Measurements from ENCODE around the gene MEG3. TPM values are rescaled to one million over a fixed set of nuclear protein-coding genes. Genes with fewer than 3 reads are reported as not detected.

Gene MEG3
- total and polyA plus RNA-seq, 2 donors = 12.6 to 103 TPM

GRCh38 chr14:100855256-100855930 is 29.5 kb downstream of the MEG3 start:
- DNase-seq (ENCODE audit: low read depth in 6 of 9, low spot score in 9 of 9) = no peak
- H3K36me3 ChIP-seq (ENCODE audit: control insufficient read depth in 2 of 2, insufficient read depth in 2 of 2, low read length in 1 of 2) = no peaks in the 10 kb centered on the region
- no peak overlapping the region for H3K4me3 ChIP-seq (ENCODE audit: low read length in 2 of 2)
- H3K4me1 ChIP-seq (ENCODE audit: control insufficient read depth in 2 of 2, insufficient read depth in 2 of 2, low read length in 2 of 2) = peaks cover 0 to 3% of the 10 kb centered on the region in 2 donors
- no peak overlapping the region for H3K27ac ChIP-seq (ENCODE audit: low read depth in 1 of 2, low read length in 1 of 2)
- 95% methylated on average over 18 of the region's 18 CpGs for WGBS
- H3K9me3 ChIP-seq (ENCODE audit: control insufficient read depth in 2 of 2, insufficient read depth in 1 of 2, low read length in 1 of 2) = no peaks in the 10 kb centered on the region
- no peaks in the 10 kb centered on the region for H3K27me3 ChIP-seq (ENCODE audit: control insufficient read depth in 2 of 2, insufficient read depth in 1 of 2, low read length in 1 of 2)

GRCh38 chr14:100856056-100856950 is 30.4 kb downstream of the MEG3 start:
- H3K4me1 ChIP-seq (ENCODE audit: control insufficient read depth in 2 of 2, insufficient read depth in 2 of 2, low read length in 2 of 2) = peaks cover 0 to 3% of the 10 kb centered on the region in 2 donors
- no peak overlapping the region for H3K4me3 ChIP-seq (ENCODE audit: low read length in 2 of 2)
- WGBS = 93% methylated on average over 20 of the region's 20 CpGs
- H3K27ac ChIP-seq (ENCODE audit: low read depth in 1 of 2, low read length in 1 of 2) = no peak overlapping the region
- no peaks in the 10 kb centered on the region for H3K36me3 ChIP-seq (ENCODE audit: control insufficient read depth in 2 of 2, insufficient read depth in 2 of 2, low read length in 1 of 2)
- no peaks in the 10 kb centered on the region for H3K27me3 ChIP-seq (ENCODE audit: control insufficient read depth in 2 of 2, insufficient read depth in 1 of 2, low read length in 1 of 2)
- H3K9me3 ChIP-seq (ENCODE audit: control insufficient read depth in 2 of 2, insufficient read depth in 1 of 2, low read length in 1 of 2) = no peaks in the 10 kb centered on the region
- DNase-seq (ENCODE audit: low read depth in 6 of 9, low spot score in 9 of 9) = no peak

- Histone ChIP-seq H3K36me3 (ENCODE audit: control insufficient read depth in 2 of 2, insufficient read depth in 2 of 2, low read length in 1 of 2) (no peaks in the 10 kb centered on the region), H3K27ac (ENCODE audit: low read depth in 1 of 2, low read length in 1 of 2) (no peak overlapping the region), H3K4me1 (ENCODE audit: control insufficient read depth in 2 of 2, insufficient read depth in 2 of 2, low read length in 2 of 2) (peaks cover 0 to 3% of the 10 kb centered on the region in 2 donors), H3K4me3 (ENCODE audit: low read length in 2 of 2) (no peak overlapping the region), H3K9me3 (ENCODE audit: control insufficient read depth in 2 of 2, insufficient read depth in 1 of 2, low read length in 1 of 2) (no peaks in the 10 kb centered on the region), H3K27me3 (ENCODE audit: control insufficient read depth in 2 of 2, insufficient read depth in 1 of 2, low read length in 1 of 2) (no peaks in the 10 kb centered on the region)
- 69% methylated on average over 14 of the region's 14 CpGs for WGBS
- DNase-seq (ENCODE audit: low read depth in 6 of 9, low spot score in 9 of 9) = no peak
Measured at GRCh38 chr14:100857233-100857922, 31.5 kb downstream of the MEG3 start.

GRCh38 chr14:100857923-100858837 is 32.3 kb downstream of the MEG3 start:
- H3K27ac ChIP-seq (ENCODE audit: low read depth in 1 of 2, low read length in 1 of 2) = no peak overlapping the region

GRCh38 chr14:100858838-100859220 is 32.9 kb downstream of the MEG3 start:
- Histone ChIP-seq H3K27ac (ENCODE audit: low read depth in 1 of 2, low read length in 1 of 2) (no peak overlapping the region), H3K4me3 (ENCODE audit: low read length in 2 of 2) (no peak overlapping the region), H3K36me3 (ENCODE audit: control insufficient read depth in 2 of 2, insufficient read depth in 2 of 2, low read length in 1 of 2) (no peaks in the 10 kb centered on the region), H3K9me3 (ENCODE audit: control insufficient read depth in 2 of 2, insufficient read depth in 1 of 2, low read length in 1 of 2) (no peaks in the 10 kb centered on the region), H3K27me3 (ENCODE audit: control insufficient read depth in 2 of 2, insufficient read depth in 1 of 2, low read length in 1 of 2) (no peaks in the 10 kb centered on the region), H3K4me1 (ENCODE audit: control insufficient read depth in 2 of 2, insufficient read depth in 2 of 2, low read length in 2 of 2) (peaks cover 0 to 3% of the 10 kb centered on the region in 2 donors)
- WGBS = 92% methylated on average over 8 of the region's 8 CpGs
- DNase-seq (ENCODE audit: low read depth in 6 of 9, low spot score in 9 of 9) = no peak

More at GRCh38 chr14:100857923-100858837, 32.3 kb downstream of the MEG3 start:
- 91% methylated on average over 17 of the region's 17 CpGs for WGBS
- no peak for DNase-seq (ENCODE audit: low read depth in 6 of 9, low spot score in 9 of 9)
- Histone ChIP-seq H3K27me3 (ENCODE audit: control insufficient read depth in 2 of 2, insufficient read depth in 1 of 2, low read length in 1 of 2) (no peaks in the 10 kb centered on the region), H3K4me3 (ENCODE audit: low read length in 2 of 2) (no peak overlapping the region), H3K4me1 (ENCODE audit: control insufficient read depth in 2 of 2, insufficient read depth in 2 of 2, low read length in 2 of 2) (peaks cover 0 to 3% of the 10 kb centered on the region in 2 donors), H3K36me3 (ENCODE audit: control insufficient read depth in 2 of 2, insufficient read depth in 2 of 2, low read length in 1 of 2) (no peaks in the 10 kb centered on the region), H3K9me3 (ENCODE audit: control insufficient read depth in 2 of 2, insufficient read depth in 1 of 2, low read length in 1 of 2) (no peaks in the 10 kb centered on the region)

- peaks cover 0 to 3% of the 10 kb centered on the region in 2 donors for H3K4me1 ChIP-seq (ENCODE audit: control insufficient read depth in 2 of 2, insufficient read depth in 2 of 2, low read length in 2 of 2)
- H3K36me3 ChIP-seq (ENCODE audit: control insufficient read depth in 2 of 2, insufficient read depth in 2 of 2, low read length in 1 of 2) = no peaks in the 10 kb centered on the region
- no peak overlapping the region for H3K27ac ChIP-seq (ENCODE audit: low read depth in 1 of 2, low read length in 1 of 2)
- H3K27me3 ChIP-seq (ENCODE audit: control insufficient read depth in 2 of 2, insufficient read depth in 1 of 2, low read length in 1 of 2) = no peaks in the 10 kb centered on the region
- H3K9me3 ChIP-seq (ENCODE audit: control insufficient read depth in 2 of 2, insufficient read depth in 1 of 2, low read length in 1 of 2) = no peaks in the 10 kb centered on the region
- WGBS = 96% methylated on average over 18 of the region's 18 CpGs
- no peak for DNase-seq (ENCODE audit: low read depth in 6 of 9, low spot score in 9 of 9)
- H3K4me3 ChIP-seq (ENCODE audit: low read length in 2 of 2) = no peak overlapping the region
Measured at GRCh38 chr14:100859781-100860180, 33.9 kb downstream of the MEG3 start.

GRCh38 chr14:100860556-100861187 is 34.8 kb downstream of the MEG3 start:
- WGBS = 85% methylated on average over 19 of the region's 19 CpGs
- H3K9me3 ChIP-seq (ENCODE audit: control insufficient read depth in 2 of 2, insufficient read depth in 1 of 2, low read length in 1 of 2) = no peaks in the 10 kb centered on the region
- no peaks in the 10 kb centered on the region for H3K27me3 ChIP-seq (ENCODE audit: control insufficient read depth in 2 of 2, insufficient read depth in 1 of 2, low read length in 1 of 2)
- H3K36me3 ChIP-seq (ENCODE audit: control insufficient read depth in 2 of 2, insufficient read depth in 2 of 2, low read length in 1 of 2) = no peaks in the 10 kb centered on the region
- no peak overlapping the region for H3K27ac ChIP-seq (ENCODE audit: low read depth in 1 of 2, low read length in 1 of 2)
- peaks cover 0 to 3% of the 10 kb centered on the region in 2 donors for H3K4me1 ChIP-seq (ENCODE audit: control insufficient read depth in 2 of 2, insufficient read depth in 2 of 2, low read length in 2 of 2)
- no peak for DNase-seq (ENCODE audit: low read depth in 6 of 9, low spot score in 9 of 9)
- H3K4me3 ChIP-seq (ENCODE audit: low read length in 2 of 2) = no peak overlapping the region
